HG03469 (cell line): ENCODE measurements around the gene SERPINB7.

ENCODE experiments used
- ATAC-seq: cut with Tn5 transposase; IDR thresholded peaks from one replicate; pipeline ENCODE4 v1.9.1; 2021; ENCODE audit warnings: mild to moderate bottlenecking, moderate library complexity, moderate number of reproducible peaks; ENCODE audit not compliant: unreplicated experiment

Gene SERPINB7

DNA sequence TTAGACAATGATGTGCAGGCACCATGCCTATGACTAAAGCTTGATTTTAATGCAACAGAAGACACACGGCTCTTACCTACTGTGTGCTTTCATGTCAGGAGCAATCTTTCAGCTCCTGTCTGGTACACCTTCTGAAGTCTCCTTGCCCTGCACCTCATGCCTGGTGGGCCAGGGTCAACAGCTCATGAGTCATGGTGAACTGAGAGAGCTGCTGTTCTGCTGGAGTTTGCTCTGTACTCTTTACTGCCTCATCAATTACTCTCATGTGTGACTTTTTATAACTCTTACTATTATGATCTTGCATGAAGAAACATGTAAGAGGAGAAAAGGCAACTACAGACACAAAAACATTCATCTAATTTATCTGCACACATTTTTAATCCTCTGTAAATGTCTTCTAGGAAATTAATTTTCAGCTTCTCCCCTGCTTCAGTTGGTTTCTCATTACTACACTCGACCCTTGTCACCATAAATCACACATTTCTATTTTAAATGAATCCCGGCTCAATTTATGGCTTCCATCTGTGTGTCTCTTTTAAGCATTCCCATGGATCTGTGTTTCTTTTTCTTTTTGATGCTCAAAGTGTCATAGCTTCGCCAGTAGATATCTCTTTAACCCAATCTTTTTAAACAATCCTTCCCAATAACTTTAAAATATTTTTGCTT lies 9.7 kb downstream of the SERPINB7 start:
- ATAC-seq: no peak

DNA sequence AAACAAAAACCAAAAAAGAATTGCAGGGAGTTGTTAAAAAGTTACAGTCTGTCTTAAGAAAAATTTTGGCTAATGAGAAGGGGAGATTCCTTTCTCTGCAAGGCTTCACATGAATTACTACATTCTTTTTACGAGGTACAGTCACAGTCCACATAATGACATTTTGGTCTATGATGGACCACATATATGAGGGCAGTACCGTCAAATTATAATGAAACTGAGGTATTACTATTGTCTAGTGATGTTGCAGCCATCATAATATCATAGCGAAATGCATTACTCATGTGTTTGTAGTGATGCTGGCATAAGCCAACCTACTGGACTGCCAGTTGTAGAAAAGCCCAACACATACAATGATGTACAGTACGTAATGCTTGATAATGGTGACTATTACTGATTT lies 12.5 kb downstream of the SERPINB7 start:
- ATAC-seq: no peak

DNA sequence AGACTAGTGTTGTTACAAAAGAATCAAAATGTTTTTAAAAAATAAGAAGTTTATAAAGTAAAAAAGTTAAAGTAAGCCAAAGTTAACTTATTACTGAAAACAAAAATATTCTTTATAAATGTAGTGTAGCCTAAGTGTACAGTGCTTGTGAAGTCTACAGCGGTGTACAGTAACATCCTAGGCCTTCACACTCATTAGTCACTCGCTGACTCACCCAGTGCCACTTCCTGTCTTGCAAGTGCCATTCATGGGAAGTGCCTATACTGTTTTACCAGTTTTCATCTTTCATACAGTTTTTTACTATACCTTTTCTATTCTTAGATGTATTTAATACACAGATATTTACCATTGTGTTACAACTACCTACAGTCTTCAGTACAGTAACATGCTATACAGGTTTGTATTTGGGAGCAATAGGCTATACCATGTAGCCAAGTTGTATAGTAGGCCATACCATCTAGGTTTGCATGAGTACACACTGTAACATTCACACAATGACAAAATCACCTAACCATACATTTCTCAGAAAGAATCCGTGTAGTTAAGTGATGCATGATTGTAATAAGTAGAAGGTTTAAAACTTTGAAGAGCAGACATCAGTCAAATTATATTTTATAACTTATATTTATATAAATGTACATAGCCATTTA lies 13.4 kb downstream of the SERPINB7 start:
- peak; percentile 75 for ATAC-seq

DNA sequence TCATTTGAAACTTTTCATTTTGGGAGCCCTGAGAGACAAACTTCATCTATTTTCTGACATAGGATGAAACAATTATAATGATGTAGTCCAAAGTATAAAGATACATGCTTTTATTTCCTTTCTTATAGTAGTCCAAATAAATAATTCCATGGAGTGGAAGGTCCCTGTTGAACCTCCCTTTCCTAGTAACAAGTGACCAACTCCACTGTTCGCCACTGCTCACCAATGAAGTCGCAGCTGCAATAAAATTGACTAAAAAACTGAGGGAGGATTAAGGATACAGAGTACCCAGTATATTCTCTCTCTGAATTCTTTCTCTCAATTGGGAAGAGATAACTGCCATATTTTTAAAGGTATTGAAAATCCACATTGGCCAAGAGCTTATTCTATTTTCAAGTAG lies 14.1 kb downstream of the SERPINB7 start:
- ATAC-seq: no peak

DNA sequence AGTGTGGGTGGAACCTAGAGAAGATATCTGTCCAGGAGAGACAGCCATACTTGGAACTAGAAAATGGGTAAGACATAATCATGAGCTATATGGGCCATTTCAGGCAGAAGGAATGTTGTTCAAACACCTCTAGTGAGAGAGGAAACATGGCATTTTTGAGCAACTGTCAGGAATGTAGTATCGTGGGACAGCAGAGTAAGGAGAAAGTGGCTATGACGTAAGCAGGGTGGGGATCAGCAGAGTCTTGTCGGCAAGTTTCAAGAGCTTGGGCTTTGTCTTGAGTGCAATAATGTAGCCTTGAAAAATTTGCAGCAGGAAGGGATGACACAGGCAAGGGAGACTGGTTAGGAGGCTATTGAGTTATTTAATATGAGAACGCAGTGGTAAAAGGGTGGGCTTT lies 20.4 kb downstream of the SERPINB7 start:
- no peak for ATAC-seq

DNA sequence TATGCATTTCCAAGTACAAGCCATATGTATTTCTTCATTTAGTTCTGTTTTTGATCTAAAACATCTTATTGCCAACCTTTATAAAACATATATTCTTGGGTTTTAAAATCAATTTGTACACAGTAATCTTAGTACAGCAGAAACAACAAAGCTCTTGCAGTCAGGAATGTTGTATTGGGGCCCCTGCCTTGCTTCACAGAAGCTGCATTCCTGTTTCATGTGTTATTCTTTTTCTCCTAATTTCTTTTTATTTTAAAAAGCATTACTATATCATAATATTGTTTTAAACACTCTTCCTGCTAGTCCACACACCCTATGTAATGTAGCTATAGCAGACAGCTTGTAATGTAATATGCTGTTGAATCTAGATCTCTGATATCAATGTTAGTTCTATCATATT lies 24.0 kb downstream of the SERPINB7 start:
- no peak for ATAC-seq

DNA sequence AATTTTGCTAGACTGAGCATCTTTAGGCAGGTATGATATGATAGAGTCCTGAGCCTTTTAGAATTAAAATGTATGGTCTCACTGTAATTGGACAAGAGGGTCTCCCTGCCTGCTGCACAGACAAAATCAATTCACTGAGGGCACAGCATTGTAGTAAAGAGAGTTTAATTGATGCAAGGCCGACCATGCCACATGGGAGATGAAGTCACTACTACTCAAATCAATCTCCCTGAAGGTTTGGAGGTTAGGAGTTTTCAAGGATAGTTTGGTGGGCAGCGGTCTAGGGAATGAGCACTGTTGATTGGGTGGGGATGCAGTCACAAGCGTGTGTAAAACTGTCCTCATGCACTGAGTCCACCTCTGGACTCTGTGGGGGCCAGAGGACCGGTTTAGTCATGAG lies 26.1 kb downstream of the SERPINB7 start:
- no peak for ATAC-seq

DNA sequence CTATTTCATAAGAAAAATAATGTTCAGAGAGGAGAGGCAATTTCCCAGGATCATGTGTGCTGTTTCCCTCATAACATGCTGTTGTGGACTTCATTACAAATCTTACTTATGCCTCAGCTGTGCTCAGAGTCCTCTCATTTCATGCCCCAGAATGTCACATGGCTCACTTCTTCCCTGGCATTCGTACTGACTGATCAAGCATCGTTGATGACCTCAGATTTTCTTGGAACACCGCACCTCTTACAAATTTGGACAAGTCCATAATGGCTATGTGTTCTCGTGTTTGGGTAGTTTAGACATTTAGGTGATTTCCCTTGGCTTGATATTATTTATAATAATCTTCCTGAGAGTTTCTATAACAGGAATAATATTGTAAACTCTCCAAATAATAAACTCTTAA lies 32.9 kb downstream of the SERPINB7 start:
- no peak for ATAC-seq

DNA sequence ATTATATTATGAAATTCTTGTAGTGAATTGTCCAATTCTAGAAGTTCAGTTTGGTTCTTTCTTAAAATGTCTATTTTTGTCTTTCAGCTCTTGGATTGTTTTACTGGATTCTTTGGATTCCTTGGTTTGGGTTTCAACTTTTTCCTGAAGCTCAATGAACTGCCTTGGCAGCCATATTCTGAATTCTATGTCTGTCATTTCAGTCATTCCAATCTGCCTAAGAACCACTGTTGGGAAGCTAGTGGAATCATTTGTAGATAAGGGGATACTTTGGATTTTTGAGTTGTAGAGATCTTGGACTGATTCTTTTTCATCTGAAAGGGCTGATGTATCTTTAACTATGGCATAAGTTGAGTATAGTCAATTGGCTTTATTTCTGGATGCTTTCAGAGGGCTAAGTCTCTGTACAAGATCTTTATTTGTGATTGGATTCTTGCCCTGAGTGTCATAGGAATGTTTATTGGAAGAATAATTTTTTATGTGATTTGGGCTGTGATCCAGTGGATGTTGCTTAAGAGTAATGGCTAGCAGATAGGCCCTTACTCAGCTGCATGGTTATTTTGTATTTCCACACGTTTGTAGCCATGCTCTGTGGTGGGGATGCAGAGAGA lies 42.3 kb downstream of the SERPINB7 start:
- ATAC-seq: no peak

DNA sequence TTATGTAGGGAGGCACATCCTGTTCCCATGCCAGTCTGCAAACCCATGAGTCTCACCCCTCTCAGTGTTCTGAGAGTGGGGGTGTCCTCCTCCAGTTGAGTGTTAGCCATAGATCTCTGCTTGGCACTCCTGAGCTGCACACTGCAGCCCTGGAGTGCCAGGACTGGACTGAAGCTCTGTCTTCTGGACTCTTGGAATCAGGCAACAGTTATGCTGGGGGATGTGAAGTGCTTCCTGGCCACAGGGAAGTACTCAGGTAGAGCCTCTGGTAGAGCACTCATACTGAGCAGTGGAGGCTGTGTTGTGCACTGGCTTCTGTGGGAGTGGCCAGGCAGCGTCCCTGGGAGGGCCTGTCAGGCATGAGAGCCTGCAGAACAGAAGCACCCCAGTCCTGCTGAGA lies 43.0 kb downstream of the SERPINB7 start:
- no peak for ATAC-seq

DNA sequence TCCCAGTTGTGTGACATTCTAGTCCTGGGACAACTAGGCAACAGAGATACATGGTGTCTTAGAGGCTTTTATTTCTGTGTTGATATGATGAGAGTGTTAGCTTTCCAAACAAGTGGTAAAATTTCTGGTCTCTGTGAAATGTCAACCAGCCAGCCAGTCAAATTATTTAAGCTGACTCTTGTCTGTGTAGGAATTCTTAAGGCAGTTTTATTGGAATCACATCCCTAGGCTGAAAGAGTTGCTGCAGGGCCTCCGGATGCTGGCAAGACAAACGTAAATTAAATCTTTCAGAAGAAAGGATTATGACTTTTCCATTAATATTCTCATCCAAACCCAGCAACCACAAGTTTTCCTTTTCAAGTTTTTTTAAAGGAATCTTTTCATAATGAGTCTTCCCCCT lies 44.6 kb downstream of the SERPINB7 start:
- ATAC-seq: no peak

DNA sequence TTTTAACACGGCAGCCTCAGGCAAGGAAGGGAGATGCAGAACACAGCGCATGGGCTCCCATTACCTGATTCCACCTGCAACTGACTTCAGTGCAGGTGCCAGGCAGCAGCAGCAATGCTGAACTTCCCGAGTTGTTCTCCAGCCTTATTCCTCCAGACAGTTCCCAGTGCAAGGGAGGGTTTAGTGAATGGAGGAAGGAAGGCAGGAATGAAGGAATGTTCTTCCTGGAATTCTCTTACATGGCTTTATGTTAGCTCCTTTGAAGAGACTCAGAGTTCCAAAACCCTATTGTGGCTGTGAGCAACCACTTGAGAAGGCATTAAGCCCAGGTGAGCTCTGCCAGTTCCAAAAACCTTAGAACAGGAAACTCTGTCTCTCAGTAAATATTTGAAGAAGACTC lies 45.5 kb downstream of the SERPINB7 start:
- no peak for ATAC-seq

DNA sequence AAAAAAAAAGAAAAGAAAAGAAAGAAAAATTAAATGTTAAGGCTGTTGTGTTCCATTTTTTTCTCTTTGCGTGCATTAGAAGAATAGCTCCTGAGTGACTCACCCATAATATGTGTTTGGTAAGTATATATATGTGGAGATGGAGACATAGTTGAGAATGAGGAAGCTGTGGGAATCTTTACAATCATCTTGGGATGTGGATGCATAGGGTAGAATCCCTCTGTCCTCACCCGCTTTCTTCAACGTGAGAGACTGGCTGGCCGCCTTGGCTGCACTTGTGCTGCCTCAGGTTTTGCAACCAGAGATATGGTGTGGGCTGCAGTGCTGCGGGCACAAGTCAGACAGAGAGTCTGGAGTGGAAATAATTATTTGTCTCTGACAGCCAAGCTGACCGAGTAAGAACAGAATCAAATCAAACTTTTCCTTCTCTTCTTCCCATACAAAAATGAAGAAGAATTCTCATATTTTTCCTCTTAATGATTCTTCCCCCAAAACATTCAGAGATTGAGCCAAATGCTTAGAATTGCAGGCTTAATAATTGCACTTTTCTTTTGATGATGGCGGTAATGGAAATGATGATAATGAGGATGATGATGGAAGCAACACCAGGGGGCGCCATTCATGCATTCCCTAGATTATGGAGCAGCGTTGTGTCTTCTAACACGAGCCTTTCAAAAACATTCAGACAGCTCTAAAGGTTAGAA lies 48.5 kb downstream of the SERPINB7 start:
- no peak for ATAC-seq

DNA sequence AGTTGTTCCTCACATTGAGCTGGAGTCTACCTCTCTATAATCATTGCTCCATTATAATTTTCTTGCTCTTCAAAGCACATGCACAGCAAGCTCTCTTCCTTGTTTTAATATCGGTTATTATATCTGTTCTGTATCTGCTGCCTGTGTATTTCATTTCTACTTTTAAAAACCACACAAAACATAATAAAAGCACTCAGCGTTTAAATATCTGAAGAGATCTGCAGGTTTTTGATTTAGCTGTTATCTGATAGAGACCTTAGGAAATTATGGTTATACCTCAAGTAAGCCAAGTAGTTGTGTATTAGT lies 49.0 kb downstream of the SERPINB7 start:
- ATAC-seq: no peak

DNA sequence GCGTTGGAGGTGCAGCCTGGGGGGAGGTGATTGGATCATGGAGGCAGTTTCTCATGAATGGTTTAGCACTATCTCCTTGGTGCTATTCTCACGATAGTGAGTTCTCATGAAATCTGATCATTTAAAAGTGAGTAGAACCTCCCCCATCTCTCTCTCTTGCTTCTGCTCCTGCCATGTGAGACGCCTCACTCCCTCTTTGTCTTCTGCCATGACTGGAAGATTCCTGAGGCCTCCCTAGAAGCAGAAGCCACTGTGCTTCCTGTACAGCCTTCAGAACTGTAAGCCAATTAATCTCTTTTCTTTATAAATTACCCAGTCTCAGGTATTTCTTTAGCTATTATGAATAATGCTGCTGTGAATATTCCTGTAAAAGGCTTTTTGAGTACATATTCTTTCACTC lies 52.9 kb downstream of the SERPINB7 start:
- ATAC-seq: no peak

DNA sequence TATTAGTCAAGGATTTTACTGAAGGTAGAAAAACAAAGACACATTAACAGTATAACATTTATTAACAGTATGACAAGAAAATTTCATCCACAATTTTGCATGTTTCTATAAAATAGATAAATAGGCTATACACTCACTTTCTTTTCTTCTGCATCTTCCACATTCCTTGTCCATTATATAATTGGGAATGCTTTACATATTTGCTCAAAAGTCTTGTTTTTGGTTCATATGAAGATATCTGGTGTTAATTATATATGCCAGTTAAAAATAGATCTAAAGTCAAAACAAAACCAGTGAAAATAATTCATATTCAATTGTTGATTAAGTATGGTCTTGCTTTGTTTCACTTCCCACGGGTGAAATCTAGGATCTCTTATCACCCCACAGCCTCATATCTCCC lies 53.4 kb downstream of the SERPINB7 start:
- ATAC-seq: no peak

DNA sequence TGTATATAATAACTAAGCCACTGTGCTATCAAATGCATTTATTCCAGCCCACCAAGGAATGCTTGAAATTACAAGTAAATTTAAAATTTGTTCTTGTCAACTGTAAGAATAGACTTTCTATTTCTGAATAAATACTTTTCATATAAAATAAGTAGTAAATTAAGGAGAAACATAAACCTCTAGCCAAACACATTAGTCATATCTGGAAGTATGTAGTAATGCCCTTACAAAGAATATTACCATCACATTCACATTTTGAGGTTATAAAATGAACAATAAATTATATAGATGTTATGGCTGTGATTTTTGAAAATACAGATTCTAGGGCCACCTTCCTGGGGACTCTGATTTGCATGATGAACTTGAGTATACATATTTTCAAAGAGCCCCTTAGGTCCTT lies 54.7 kb downstream of the SERPINB7 start:
- no peak for ATAC-seq

DNA sequence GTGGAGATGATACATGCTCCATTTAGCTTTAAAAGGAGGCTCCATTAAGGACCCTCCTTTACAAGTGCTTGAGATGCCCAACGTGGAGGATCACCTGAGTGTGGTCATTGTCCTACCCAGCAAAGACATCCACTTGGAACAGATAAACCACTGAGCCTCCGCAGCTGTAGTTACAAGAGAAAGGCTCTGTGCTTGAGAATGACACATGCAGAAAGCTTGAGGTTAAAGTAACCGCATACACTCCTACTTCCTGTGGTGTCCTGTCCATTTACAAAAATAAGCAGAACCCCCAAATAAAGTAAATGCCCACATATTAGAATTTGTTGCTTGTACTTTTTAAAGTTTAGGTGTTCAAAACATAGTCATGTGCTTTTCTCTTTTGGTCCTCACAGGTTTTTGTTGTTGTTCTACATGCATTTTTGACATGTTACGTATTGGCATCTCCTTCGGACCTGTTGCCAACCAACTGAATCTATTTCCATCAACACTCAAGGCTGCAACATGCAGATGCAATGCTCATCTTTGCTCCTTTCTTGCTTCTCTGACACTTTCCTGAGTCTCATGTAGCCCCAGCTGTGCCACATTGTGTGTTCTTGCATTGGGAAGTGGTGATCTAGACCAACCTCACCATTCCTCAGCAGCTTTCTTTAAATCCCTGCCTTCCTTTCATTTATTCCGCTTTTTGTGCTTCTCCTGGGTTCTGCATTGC lies 56.0 kb downstream of the SERPINB7 start:
- ATAC-seq: peak; percentile 91

DNA sequence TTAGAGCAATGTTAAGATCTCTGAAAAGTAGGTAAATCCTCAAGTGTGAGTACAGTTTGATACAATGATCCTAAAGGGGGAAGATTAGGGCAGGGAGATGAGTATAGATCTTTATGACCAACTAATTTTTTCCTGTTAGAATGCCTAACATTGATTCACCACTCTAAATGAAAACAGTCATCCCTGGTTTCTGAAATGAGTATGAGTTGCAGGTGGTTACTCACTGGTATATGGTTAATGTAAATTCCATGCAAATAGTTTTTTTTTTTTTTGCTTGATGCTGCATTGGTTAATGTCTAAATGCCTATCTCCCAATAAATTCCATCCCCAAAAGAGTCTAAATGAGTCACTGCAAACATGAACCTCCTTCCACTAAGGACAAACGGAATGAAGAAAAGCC lies 57.3 kb downstream of the SERPINB7 start:
- ATAC-seq: peak; percentile 64

DNA sequence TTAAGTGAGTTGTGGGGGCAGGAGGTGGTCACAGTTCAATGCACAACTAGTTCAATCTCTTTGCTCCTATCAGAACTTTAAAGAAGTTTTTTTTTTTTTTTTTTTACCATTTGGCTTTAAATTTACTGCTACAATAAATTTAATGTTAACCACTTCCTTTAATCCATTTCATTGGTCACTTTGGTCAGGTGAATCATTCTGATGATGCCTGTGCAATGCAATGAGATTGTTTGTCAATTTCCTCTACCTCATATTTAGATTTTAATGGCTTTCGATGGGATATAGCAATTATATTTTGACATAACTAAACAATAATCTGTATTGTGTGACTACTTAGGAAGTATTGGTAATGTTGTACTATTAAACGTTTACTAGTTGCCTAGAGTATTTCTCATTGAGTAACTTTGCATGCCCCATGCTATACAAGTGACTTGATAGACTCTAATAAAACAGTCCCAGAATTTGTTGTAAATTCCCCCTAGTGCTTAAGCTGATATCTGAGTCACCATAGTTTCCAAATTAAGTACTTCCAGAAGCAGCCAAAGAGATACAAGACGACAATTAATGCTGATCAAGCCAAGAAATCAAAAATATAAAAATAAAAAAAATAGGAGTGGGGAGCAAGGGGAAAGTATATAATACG lies 59.4 kb downstream of the SERPINB7 start:
- ATAC-seq: no peak

DNA sequence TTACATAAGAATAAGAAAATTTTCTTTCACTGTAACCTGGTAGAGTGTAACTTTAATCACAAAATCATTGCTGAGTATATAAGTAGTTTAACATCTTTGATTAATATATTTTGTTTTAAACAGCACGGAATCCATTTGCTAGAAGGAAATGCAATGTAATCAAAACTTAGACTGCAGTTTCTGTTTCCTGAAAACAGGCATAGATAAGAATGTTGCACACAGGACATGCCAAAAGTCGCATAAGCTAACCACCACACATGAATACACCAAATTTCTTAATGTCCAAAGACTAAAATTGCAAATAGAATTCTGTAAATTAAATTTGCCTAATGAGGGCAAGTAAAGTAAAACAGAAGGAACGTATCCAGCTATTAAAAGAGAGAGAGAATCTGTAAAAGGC lies 61.2 kb downstream of the SERPINB7 start:
- no peak for ATAC-seq
